Liver (tissue), 9 donors: ENCODE data around the gene MR1. TPM values are rescaled to one million over a fixed set of nuclear protein-coding genes. Genes with fewer than 3 reads are reported as not detected.

Source experiments
- DNase-seq: peaks from one replicate; pipeline ENCODE4 v3.0.0-alpha.2; 2017; ENCODE audit warnings: low spot score
- H3K27ac ChIP-seq, 2 donors: one replicate each; pipeline ENCODE4 v1.7.0; 2013; ENCODE audit warnings: inconsistent platforms in 2 of 2, low read length in 2 of 2, control low read depth in 1 of 2, low read depth in 1 of 2, mild to moderate bottlenecking in 1 of 2
- H3K27me3 ChIP-seq, 4 donors: one replicate each; pipeline versions ENCODE4 v1.6.1 to v1.7.0; 2013; ENCODE audit warnings: low read length in 3 of 4, inconsistent platforms in 1 of 4, mild to moderate bottlenecking in 1 of 4, moderate library complexity in 1 of 4; ENCODE audit not compliant: control insufficient read depth in 4 of 4, insufficient read depth in 4 of 4
- H3K36me3 ChIP-seq, 4 donors: one replicate each; pipeline versions ENCODE4 v1.6.1 to v1.7.0; 2013; ENCODE audit warnings: low read length in 3 of 4, mild to moderate bottlenecking in 3 of 4, low read depth in 1 of 4, moderate library complexity in 1 of 4; ENCODE audit not compliant: control insufficient read depth in 4 of 4, insufficient read depth in 3 of 4
- H3K4me1 ChIP-seq, 4 donors: one replicate each; pipeline versions ENCODE4 v1.6.1 to v1.7.0; 2013; ENCODE audit warnings: low read length in 3 of 4, mild to moderate bottlenecking in 3 of 4, moderate library complexity in 1 of 4; ENCODE audit not compliant: control insufficient read depth in 4 of 4, insufficient read depth in 4 of 4
- H3K4me3 ChIP-seq, 3 donors: one replicate each; pipeline versions ENCODE4 v1.6.1 to v1.7.0; 2013; ENCODE audit warnings: low read length in 3 of 3, control low read depth in 1 of 3, low read depth in 1 of 3, mild to moderate bottlenecking in 1 of 3
- H3K9ac ChIP-seq, 2 donors: one replicate each; pipeline ENCODE4 v1.7.0; 2013; ENCODE audit warnings: low read length in 2 of 2, mild to moderate bottlenecking in 2 of 2, moderate library complexity in 2 of 2, control low read depth in 1 of 2, low read depth in 1 of 2
- H3K9me3 ChIP-seq, 4 donors: one replicate each; pipeline versions ENCODE4 v1.6.1 to v1.7.0; 2013; ENCODE audit warnings: low read length in 3 of 4; ENCODE audit not compliant: control insufficient read depth in 4 of 4
- ATF3 ChIP-seq: IDR thresholded peaks from 2 replicates; pipeline ENCODE4 v1.6.1; 2016; ENCODE audit warnings: antibody characterized with exemption
- CTCF ChIP-seq: fragments of 150-350 bp; IDR thresholded peaks from 2 replicates; pipeline ENCODE4 v1.5.1; 2017; ENCODE audit warnings: improper control_type of control experiment, low read depth, low read length; ENCODE audit not compliant: missing input control
- EGR1 ChIP-seq, 2 donors: IDR thresholded peaks; 2 replicates each; pipeline ENCODE4 v1.6.1; 2016 to 2018; ENCODE audit warnings: antibody characterized with exemption in 2 of 2, low read depth in 2 of 2
- FOXA1 ChIP-seq: IDR thresholded peaks from 2 replicates; pipeline ENCODE4 v1.6.1; 2016; ENCODE audit warnings: antibody characterized with exemption
- FOXA2 ChIP-seq: IDR thresholded peaks from 2 replicates; pipeline ENCODE4 v1.6.1; 2016; ENCODE audit warnings: antibody characterized with exemption
- GABPA ChIP-seq, 2 donors: IDR thresholded peaks in 1 of 2; conservative IDR thresholded peaks in 1 of 2; 2 replicates each; pipeline ENCODE4 v1.6.1; 2016; ENCODE audit warnings: antibody characterized with exemption in 2 of 2, mild to moderate bottlenecking in 1 of 2, moderate library complexity in 1 of 2
- HNF4A ChIP-seq, 2 donors: conservative IDR thresholded peaks; 2 replicates each; pipeline ENCODE4 v1.6.1; 2016; ENCODE audit warnings: antibody characterized with exemption in 2 of 2, mild to moderate bottlenecking in 2 of 2
- HNF4G ChIP-seq: IDR thresholded peaks from 2 replicates; pipeline ENCODE4 v1.6.1; 2016; ENCODE audit warnings: antibody characterized with exemption
- JUND ChIP-seq, 2 donors: IDR thresholded peaks; 2 replicates each; pipeline ENCODE4 v1.6.1; 2016; ENCODE audit warnings: antibody characterized with exemption in 2 of 2
- NR2F2 ChIP-seq: IDR thresholded peaks from 2 replicates; pipeline ENCODE4 v1.6.1; 2016; ENCODE audit warnings: antibody characterized with exemption
- RAD21 ChIP-seq, 2 donors: IDR thresholded peaks; 2 replicates each; pipeline ENCODE4 v1.6.1; 2016; ENCODE audit warnings: antibody characterized with exemption in 2 of 2, mild to moderate bottlenecking in 2 of 2
- REST ChIP-seq: IDR thresholded peaks from 2 replicates; pipeline ENCODE4 v1.6.1; 2016; ENCODE audit warnings: antibody characterized with exemption, mild to moderate bottlenecking
- RXRA ChIP-seq, 2 donors: IDR thresholded peaks; 2 replicates each; pipeline ENCODE4 v1.6.1; 2017 to 2018; ENCODE audit warnings: antibody characterized with exemption in 2 of 2, mild to moderate bottlenecking in 1 of 2
- SP1 ChIP-seq: IDR thresholded peaks from 2 replicates; pipeline ENCODE4 v1.6.1; 2018; ENCODE audit warnings: antibody characterized with exemption, mild to moderate bottlenecking
- TAF1 ChIP-seq: conservative IDR thresholded peaks from 2 replicates; pipeline ENCODE4 v1.6.1; 2016; ENCODE audit warnings: antibody characterized with exemption, mild to moderate bottlenecking
- YY1 ChIP-seq: IDR thresholded peaks from 2 replicates; pipeline ENCODE4 v1.6.1; 2016; ENCODE audit warnings: antibody characterized with exemption, mild to moderate bottlenecking
- WGBS: extraction: QIAGEN DNeasy Blood & Tissue Kit; methylation state at CpG from one replicate; pipeline ENCODE4 v1.1.7; 2013; 5-methylcytosine and 5-hydroxymethylcytosine counted together
- polyA plus RNA-seq, 2 donors: library from polyadenylated mRNA; stranded (reverse) in 1 of 2; unstranded in 1 of 2; fragments of 200-250 nt in 1 of 2; fragments of >200 nt in 1 of 2; fragmentation: Nextera tagmentation in 1 of 2; extraction: Ambion mirVana in 1 of 2; gene quantifications; one replicate each; pipeline versions ENCODE4 v1.2.1 to v1.2.3, GENCODE V29; 2013 to 2015
- total RNA-seq, 2 donors: library from RNA; depleted of rRNA; stranded (reverse); fragments of >200 nt; gene quantifications; one replicate each; pipeline ENCODE4 v1.2.3, GENCODE V29; 2014
- TF ChIP-seq, protein P1 (sequence below): IDR thresholded peaks from 2 replicates; pipeline ENCODE4 v1.6.1; 2016; ENCODE audit warnings: antibody characterized with exemption
- TF ChIP-seq, protein P2 (sequence below): IDR thresholded peaks from 2 replicates; pipeline ENCODE4 v1.6.1; 2016; ENCODE audit warnings: antibody characterized with exemption
- donor health status: healthy.
- donor health status: healthy.
- donor health status: healthy.
- donor health status: healthy.
- donor health status: healthy.

MR1 gene
- total and polyA plus RNA-seq, 4 donors, result 5.5 to 8.1 (median 6.1) TPM

DNA sequence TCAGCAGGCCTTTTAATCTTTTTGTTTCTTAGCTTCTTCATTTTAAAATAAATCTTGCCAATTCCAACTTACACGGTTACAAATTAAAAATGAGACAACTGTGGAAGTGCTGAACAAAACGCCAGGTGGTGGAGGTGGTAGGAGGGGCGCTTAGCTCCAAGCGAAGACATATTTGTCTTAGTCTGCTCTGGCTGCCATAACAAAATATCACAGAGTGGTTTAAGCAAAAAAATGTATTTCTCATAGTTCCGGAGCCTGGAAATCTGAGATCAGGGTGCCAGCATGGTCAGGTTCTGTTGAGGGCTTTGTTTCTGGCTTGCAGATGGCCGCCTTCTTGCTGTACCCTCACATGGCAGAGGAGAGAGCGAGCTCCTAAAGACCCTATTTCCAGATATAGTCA lies 69.6 kb downstream of the MR1 start (continued):
- TF ChIP-seq REST, result no peak
- no peak for TF ChIP-seq NR2F2
- no peak for TF ChIP-seq SP1
- no peak for TF ChIP-seq FOXA1
- TF ChIP-seq YY1, result no peak

GRCh38 chr1:181104042-181104789 lies 70.4 kb downstream of the MR1 start:
- no peak for DNase-seq
- Histone ChIP-seq H3K36me3 (no peaks in the 10 kb centered on the region), H3K4me3 (peak overlapping the region; percentile 44 to 69 (median 65)), H3K27ac (peak overlapping the region; percentile 68 to 72), H3K27me3 (no peaks in the 10 kb centered on the region), H3K9ac (peak overlapping the region; percentile 22 to 55), H3K9me3 (no peaks in the 10 kb centered on the region), H3K4me1 (peaks cover 3 to 25% (median 14%) of the 10 kb centered on the region in 4 donors)
- 36% methylated on average over 17 of the region's 17 CpGs for WGBS
- TF ChIP-seq GABPA (IDR thresholded peaks at IDR 0.05 in 1 of 2, conservative IDR thresholded peaks at IDR 0.05 in 1 of 2) (no peak), TAF1 (no peak), RAD21 (IDR thresholded peaks at IDR 0.05) (no peak), EGR1 (IDR thresholded peaks at IDR 0.05; ENCODE audit: low read depth in 2 of 2) (no peak), NR2F2 (no peak), FOXA2 (no peak), SP1 (no peak), FOXA1 (no peak), HNF4G (no peak), HNF4A (conservative IDR thresholded peaks at IDR 0.05) (no peak), RXRA (IDR thresholded peaks at IDR 0.05) (no peak), CTCF (no peak), REST (no peak), YY1 (no peak), JUND (IDR thresholded peaks at IDR 0.05) (no peak), ATF3 (no peak)
- TF ChIP-seq, protein P1, sequence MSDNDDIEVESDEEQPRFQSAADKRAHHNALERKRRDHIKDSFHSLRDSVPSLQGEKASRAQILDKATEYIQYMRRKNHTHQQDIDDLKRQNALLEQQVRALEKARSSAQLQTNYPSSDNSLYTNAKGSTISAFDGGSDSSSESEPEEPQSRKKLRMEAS, result no peak
- TF ChIP-seq, protein P2, sequence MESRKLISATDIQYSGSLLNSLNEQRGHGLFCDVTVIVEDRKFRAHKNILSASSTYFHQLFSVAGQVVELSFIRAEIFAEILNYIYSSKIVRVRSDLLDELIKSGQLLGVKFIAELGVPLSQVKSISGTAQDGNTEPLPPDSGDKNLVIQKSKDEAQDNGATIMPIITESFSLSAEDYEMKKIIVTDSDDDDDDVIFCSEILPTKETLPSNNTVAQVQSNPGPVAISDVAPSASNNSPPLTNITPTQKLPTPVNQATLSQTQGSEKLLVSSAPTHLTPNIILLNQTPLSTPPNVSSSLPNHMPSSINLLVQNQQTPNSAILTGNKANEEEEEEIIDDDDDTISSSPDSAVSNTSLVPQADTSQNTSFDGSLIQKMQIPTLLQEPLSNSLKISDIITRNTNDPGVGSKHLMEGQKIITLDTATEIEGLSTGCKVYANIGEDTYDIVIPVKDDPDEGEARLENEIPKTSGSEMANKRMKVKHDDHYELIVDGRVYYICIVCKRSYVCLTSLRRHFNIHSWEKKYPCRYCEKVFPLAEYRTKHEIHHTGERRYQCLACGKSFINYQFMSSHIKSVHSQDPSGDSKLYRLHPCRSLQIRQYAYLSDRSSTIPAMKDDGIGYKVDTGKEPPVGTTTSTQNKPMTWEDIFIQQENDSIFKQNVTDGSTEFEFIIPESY, result no peak
